Cortex of kidney (tissue), 1 donor: ENCODE measurements around the gene HMG20A.

ENCODE experiments used
- DNase-seq: peaks from one replicate; lab custom pipeline; 2025; lab: John Stamatoyannopoulos, UW

The HMG20A gene

GRCh38 chr15:77500989-77501388 is 80.3 kb downstream of the HMG20A start:
- no peak for DNase-seq

- DNase-seq = no peak
These were observed 81.8 kb downstream of the HMG20A start for GRCh38 chr15:77502379-77503095.

DNA sequence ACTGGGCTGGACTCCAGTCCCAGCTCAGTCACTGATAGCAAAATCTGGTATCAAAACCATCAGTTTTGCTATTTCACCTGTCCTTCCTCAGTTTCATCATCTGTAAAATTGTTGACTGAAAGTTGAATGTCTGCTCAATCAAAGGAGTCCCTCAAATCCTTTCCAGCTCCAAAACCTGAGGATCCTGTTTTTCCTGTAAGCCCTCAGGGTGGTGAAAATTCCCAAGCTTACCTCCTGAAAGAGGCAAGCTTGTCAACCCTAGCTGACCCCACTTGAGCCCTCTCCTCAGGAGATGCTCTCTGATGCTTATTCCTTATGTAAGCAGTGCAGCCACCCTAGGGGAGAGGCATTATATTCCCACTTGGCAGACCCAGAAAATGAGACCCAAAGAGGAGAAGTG is 82.6 kb downstream of the HMG20A start:
- DNase-seq = no peak

GRCh38 chr15:77503764-77504163 is 83.1 kb downstream of the HMG20A start:
- no peak for DNase-seq

- no peak for DNase-seq
These were observed 83.6 kb downstream of the HMG20A start for GRCh38 chr15:77504306-77504705.

DNA sequence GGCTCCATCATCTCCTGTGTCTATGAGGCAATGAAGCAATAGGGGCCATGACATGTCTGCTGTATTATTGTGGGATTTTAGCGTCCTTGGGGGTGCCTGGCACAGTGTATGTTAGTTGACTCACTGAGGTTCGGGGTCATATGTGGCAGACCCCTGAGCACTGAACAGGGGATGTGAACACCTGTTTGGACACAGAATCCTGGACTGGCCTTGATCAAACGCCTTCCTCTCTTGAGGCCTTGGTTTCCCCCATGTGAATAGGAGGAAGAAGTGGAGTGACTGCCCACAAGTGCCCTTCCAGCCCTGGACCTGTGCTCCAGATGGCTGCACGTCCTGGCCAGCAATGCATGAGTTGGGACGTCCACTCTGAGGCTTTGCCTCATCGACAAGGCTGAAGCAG is 84.2 kb downstream of the HMG20A start:
- no peak for DNase-seq

DNA sequence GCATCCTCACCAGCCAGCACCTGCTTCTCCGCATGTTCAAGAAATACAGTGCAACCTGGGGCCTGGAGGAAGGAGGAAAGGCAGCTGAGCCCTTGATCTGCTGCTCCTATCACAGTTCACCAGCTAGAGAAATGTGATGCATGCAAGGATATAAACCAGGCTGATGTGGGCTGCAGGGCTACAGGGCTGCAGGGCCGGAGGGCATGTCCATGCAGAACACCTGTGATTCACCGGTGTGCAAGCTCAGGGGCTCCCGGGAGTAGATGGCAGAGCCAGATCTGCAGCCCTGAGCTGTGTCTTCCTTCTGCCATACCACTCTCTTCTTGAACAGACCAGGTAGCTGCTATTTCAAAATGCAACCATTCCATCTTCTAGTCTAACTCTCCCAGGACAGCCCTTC is 84.9 kb downstream of the HMG20A start:
- DNase-seq = no peak

DNA sequence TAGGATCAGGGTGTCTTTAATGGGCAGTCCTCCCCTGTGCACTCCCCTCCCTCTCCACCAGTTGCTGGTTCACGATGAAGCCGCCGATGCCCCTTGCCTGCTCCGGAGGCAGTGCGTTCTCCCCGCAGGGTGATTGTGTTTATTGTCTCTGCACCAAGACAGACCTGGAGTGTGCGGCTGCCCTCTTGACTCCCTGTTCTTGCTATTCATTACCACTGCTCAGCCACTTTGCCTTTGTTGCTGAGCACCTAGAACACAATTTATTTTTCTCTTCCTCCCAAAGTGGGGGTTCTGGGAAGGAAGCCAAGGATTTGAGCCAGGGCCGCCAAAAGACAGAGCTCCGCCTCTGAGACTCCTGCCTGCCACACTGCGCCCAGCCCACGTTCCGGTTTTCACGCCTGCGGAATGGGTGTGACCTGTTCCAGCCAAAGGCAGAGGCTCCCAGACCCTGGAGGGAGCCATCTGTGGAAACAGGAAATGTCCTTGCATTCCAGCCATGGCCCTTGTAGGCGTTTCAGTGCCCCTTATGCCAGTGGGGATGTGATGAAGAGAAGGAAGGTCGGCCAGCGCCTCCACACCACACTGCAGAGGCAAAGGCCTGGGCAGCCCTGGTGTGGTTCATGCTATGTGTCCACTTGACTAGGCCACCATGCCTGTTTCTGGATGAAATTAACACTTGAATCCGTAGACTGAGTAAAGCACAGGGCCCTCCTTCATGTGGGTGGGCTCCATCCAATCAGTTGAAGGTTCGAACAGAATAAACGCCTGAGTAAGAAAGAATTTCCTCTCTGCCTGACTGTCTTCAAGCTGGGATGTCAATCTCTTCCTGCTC is 85.8 kb downstream of the HMG20A start:
- no peak for DNase-seq

DNA sequence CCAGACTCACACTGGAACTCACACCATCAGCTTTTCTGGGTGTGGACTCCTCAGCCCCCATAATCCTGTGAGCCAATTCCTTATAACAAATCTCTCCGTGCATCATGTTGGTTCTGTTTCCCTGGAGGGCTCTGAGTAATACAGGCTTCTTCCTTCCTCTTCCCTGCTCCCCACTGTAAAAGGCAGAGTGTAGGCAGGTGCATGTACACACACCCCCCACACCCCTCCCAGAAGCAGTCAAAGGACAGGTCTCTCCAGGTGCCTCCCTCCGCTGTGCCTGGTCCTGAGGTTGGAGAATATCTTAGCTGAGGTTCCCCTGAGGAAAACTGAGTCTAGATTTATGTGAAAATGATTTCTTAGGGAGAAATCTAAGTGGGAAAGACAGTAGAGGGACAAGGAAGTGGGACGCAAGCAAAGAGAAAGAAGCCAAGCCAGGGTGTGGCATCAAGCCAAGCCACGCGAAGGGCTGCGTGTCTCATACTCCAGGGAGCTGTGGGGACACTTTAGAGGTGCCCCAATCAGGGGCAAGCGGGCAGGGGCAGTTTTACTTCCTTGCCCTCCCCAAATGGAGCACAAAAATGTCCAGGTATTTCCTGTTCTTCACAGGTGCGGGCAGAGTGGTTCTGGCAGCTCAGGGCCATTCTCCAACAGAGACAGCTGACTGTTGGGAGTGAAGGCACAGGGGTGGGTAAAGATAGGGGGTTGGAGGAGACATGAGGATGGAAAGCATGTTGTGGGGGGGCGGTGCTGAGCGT is 86.6 kb downstream of the HMG20A start:
- no peak for DNase-seq

GRCh38 chr15:77507911-77508310 is 87.2 kb downstream of the HMG20A start:
- no peak for DNase-seq

DNA sequence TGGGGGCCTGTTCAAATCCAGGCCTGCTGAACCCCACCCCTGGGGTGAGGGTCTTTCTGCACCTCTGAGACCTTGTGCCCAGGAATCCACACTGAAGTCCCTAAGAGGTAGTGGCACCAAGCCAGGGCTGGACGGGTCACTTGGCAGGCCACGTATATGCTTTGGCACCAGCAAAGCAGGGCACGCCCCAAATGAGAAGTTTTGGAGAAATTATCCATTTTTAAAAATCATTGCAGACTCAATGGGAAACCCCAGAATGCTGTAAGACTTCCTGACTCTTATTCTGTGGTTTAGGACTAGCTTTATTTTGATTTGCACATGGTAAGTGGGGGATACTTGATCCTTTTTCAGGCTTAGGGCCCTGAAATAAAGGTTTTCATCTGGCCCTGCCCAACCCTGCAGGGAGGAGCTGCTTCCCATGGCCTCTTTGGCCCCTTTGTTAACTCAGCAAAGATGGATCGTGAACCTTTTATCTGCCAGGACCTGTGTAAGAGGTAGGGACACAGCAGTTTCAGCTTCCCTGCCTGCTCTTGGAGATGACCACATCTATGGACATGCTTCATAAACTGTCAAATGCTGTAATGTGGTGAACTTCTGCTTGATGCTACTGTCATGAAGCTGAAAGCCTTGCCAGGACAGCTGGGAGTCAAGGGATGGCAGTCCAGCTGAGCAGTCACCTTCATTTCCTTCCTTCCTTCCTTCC is 88.0 kb downstream of the HMG20A start:
- no peak for DNase-seq

DNA sequence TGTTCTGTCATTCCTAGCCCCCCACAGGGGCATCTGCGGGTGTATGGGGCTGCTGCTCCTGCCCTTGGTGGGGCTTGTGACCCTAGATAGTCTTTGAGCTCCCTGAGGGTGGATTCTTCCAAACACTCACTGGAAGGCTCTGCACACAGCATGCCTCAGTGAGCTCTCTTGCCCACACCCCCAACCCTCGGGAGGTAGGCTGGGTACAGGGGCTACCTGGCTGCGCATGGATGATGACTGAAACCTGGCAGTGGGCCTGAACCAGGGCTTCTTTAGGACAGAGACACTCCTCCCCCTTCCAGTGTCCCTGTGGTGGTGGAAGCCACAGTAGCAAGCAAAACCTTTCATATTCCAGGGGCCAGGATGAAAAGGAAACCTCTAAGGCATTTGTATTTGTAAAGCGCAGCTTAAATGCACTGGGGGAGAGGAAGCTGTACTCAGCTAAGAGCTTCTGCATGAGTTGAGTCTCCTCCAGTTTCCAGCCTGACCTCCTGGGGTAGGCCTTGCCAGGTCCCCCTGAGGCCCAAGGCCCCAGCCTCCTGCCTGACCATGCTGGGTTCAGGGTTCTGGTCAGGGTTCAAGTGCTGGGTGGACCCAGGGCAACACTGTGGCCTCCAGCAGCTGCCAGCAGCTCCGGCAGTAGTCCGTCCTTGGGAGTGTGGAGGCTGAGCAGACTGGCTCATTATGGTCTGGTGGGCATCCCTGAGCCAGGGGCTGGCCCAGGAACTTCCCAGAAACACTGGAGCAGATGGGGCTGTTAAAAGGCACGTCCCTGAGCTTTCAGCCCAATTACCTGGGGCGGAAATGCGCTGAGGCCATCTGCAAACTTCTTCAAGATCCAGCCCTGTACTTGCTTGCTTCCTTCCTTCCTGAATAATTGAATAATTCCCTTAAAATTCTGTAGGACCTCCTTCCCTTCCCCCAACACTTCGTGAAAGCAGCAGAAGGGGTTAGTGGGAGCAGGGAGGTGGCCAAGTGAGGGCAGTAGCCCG is 89.7 kb downstream of the HMG20A start:
- DNase-seq = no peak

- DNase-seq = no peak
These were observed 91.2 kb downstream of the HMG20A start for GRCh38 chr15:77511869-77512268.

DNA sequence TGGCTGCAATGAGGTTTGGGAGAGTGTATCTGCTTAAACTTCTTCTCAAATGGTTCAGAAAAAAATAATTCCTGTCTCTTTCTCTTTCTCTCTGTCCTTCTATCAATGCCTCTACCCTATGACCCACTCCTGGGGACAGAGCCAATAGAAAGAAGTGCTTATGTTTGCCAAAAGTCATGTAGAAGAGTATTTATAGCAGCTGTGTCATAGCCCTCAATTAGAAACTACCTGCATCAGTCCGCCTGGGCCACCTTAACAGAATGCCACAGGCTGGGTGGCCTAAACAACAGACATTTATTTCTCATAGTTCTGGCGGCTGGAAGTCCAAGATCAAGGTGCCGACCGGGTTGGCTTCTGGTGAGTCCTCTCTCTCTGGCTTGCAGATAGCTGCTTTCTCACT is 92.5 kb downstream of the HMG20A start:
- no peak for DNase-seq

DNA sequence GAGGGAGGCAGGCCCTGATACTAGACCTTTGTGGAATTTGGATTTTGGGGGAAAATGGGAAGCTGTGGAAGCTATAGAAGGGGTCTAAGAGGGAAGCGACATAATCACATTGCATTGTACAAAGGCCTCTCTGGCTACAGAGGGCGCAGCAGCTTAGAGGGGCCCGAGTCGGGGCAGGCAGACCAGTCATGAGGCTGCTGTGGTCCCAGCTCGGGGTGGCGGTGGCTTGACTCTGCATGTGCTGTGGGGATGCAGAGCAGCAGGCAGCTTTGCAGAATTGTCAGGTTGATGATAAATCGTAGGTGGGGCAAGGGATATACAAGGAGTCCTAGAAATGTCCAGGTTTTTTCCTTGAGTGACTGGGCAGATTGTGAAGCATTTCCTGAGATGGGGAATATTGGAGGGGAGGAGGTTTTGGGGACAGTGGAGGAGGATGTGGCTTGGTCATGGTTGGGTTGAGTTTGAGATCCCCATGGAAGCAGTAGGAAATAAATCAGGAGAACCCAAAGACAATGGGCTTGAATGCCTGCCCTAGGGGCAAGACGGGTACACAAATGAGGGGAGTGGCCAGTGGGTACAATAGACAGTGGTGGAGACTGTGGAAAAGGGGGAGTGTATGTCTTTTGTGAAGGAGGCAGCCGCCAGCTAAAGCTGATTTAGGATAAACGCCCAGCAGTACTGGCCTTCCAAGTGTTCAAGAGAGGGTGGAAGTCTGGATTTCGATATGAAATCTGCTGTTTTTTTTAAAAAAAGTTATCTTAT is 94.1 kb downstream of the HMG20A start:
- DNase-seq = no peak

GRCh38 chr15:77515613-77516012 is 94.9 kb downstream of the HMG20A start:
- no peak for DNase-seq

DNA sequence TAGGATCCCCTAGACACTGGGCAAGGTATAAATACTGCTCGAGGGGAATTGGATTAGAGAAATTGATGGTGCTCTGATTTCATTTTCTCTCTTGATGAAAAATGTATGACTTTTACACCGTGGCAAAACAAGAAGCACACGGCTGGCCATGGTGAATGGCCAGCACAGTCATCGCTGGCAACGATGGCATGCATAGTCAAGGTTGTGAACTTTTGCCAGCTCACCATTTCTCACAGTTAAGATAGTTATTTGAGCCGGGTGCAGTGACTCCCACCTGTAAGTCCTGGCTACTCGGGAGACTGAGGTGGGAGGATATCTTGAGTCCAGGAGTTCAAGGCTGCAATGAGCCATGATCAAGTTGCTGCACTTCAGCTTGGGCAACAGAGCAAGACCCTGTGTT is 95.4 kb downstream of the HMG20A start:
- DNase-seq = no peak

- no peak for DNase-seq
These were observed 96.1 kb downstream of the HMG20A start for GRCh38 chr15:77516786-77517185.

- no peak for DNase-seq
These were observed 96.9 kb downstream of the HMG20A start for GRCh38 chr15:77517579-77517978.

- no peak for DNase-seq
These were observed 97.8 kb downstream of the HMG20A start for GRCh38 chr15:77518458-77518857.
